Sigmoid colon (tissue), 4 donors: ENCODE measurements around the gene CORO1A.
"Not testable (repeated sequence)": the region's sequence is repeated elsewhere in the genome, so short reads cannot be mapped to it uniquely, and the experiment has no call there.

ENCODE experiments used
- EP300 ChIP-seq, 4 donors: sonication (generic); formaldehyde crosslinking; IDR thresholded peaks; one replicate each; pipeline ENCODE4 v1.6.1; 2017; ENCODE audit warnings: antibody characterized with exemption in 4 of 4
- POLR2A ChIP-seq, 2 donors: fragments of 450-650 bp; IDR thresholded peaks; one replicate each; pipeline ENCODE4 v1.6.1; 2016; ENCODE audit warnings: antibody characterized with exemption in 2 of 2, mild to moderate bottlenecking in 2 of 2, moderate library complexity in 2 of 2
- POLR2AphosphoS5 ChIP-seq, 4 donors: sonication (generic); formaldehyde crosslinking; IDR thresholded peaks; one replicate each; pipeline ENCODE4 v1.6.1; 2017; ENCODE audit warnings: antibody characterized with exemption in 4 of 4
- TF ChIP-seq, protein P1 (sequence below), 4 experiments: fragments of 450-650 bp in 3 of 4; fragments of 200-600 bp in 1 of 4; IDR thresholded peaks; one replicate each; pipeline ENCODE4 v1.5.1; 2016 to 2019; ENCODE audit warnings: antibody characterized with exemption in 4 of 4, mild to moderate bottlenecking in 3 of 4, moderate library complexity in 2 of 4

DNA sequence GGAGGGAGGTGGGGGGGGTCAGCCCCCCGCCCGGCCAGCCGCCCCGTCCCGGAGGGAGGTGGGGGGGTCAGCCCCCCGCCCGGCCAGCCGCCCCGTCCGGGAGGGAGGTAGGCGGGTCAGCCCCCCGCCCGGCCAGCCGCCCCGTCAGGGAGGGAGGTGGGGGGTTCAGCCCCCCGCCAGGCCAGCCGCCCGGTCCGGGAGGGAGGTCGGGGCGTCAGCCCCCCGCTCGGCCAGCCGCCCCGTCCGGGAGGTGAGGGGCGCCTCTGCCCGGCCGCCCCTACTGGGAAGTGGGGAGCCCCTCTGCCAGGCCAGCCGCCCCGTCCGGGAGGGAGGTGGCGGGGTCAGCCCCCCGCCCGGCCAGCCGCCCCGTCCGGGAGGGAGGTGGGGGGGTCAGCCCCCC, 14.0 kb upstream of the CORO1A start:
- TF ChIP-seq, protein P1, sequence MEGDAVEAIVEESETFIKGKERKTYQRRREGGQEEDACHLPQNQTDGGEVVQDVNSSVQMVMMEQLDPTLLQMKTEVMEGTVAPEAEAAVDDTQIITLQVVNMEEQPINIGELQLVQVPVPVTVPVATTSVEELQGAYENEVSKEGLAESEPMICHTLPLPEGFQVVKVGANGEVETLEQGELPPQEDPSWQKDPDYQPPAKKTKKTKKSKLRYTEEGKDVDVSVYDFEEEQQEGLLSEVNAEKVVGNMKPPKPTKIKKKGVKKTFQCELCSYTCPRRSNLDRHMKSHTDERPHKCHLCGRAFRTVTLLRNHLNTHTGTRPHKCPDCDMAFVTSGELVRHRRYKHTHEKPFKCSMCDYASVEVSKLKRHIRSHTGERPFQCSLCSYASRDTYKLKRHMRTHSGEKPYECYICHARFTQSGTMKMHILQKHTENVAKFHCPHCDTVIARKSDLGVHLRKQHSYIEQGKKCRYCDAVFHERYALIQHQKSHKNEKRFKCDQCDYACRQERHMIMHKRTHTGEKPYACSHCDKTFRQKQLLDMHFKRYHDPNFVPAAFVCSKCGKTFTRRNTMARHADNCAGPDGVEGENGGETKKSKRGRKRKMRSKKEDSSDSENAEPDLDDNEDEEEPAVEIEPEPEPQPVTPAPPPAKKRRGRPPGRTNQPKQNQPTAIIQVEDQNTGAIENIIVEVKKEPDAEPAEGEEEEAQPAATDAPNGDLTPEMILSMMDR (IDR thresholded peaks at IDR 0.05): not testable (repeated sequence)
- not testable (repeated sequence) for TF ChIP-seq EP300, POLR2A, POLR2AphosphoS5 (IDR thresholded peaks at IDR 0.05)
